SU-DHL-6 (cell line): ENCODE measurements around the gene SLC44A5.

ENCODE experiments used
- EZH2phosphoT487 ChIP-seq: fragments of 200-600 bp; sonication (generic), shearing (Covaris generic); conservative IDR thresholded peaks from 2 replicates; pipeline ENCODE4 v1.6.1; 2018; ENCODE audit warnings: mild to moderate bottlenecking, antibody characterized with exemption, low read length, moderate library complexity, mixed read lengths
- TF ChIP-seq, protein P1 (sequence below): fragments of 200-600 bp; sonication (generic); IDR thresholded peaks from one replicate; pipeline ENCODE4 v1.5.1; 2017; ENCODE audit warnings: antibody characterized with exemption, mild to moderate bottlenecking, low read length, moderate library complexity; ENCODE audit not compliant: insufficient read depth, poor library complexity, severe bottlenecking

DNA sequence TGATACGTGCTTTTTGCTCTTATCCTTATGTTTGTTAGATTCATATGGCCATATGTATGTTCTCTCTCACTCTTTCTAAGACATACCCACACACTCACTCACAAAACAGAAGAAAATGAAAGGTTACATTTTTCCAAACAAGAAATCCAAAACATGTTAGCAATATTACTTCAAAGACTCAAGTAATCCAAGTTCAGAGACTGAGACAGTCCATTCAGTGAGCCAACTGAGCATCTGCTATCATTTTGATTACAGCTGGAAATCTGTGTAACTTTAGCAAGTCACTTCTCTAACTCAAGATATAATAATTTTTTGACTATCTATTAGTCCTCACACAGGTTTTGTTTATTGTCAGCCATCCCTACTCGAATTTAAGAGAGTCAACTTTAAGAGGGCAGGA, 257.9 kb downstream of the SLC44A5 start:
- TF ChIP-seq, protein P1, sequence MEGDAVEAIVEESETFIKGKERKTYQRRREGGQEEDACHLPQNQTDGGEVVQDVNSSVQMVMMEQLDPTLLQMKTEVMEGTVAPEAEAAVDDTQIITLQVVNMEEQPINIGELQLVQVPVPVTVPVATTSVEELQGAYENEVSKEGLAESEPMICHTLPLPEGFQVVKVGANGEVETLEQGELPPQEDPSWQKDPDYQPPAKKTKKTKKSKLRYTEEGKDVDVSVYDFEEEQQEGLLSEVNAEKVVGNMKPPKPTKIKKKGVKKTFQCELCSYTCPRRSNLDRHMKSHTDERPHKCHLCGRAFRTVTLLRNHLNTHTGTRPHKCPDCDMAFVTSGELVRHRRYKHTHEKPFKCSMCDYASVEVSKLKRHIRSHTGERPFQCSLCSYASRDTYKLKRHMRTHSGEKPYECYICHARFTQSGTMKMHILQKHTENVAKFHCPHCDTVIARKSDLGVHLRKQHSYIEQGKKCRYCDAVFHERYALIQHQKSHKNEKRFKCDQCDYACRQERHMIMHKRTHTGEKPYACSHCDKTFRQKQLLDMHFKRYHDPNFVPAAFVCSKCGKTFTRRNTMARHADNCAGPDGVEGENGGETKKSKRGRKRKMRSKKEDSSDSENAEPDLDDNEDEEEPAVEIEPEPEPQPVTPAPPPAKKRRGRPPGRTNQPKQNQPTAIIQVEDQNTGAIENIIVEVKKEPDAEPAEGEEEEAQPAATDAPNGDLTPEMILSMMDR: no peak
- no peak for TF ChIP-seq EZH2phosphoT487
